Activated B cell treated with CpG ODN at 0.5 μM for 24 hours (primary cell): ENCODE results near the gene CFAP73. TPM values are rescaled to one million over a fixed set of nuclear protein-coding genes. Genes with fewer than 3 reads are reported as not detected.

Source experiments
- ATAC-seq: fragments of 200-7000 bp; cut with Tn5 transposase; one replicate; pipeline ENCODE4 v1.10.0; 2021; ENCODE audit warnings: low read depth, mild to moderate bottlenecking, moderate library complexity
- CTCF ChIA-PET: fragments of 350-600 bp; sonication (Branson Sonifier 250); formaldehyde crosslinking; loops from one replicate; lab custom pipeline; 2021; ENCODE audit warnings: antibody characterized with exemption; lab: Charles Lee
- POLR2A ChIA-PET: fragments of 350-600 bp; sonication (Branson Sonifier 250); formaldehyde crosslinking; loops from one replicate; lab custom pipeline; 2021; ENCODE audit warnings: antibody characterized with exemption; lab: Charles Lee
- DNase-seq: peaks from one replicate; pipeline ENCODE4 v3.0.0; 2022
- H3K27ac Mint-ChIP-seq: one replicate; pipeline ENCODE4 v1.8.0; 2020; ENCODE audit warnings: mixed read lengths
- H3K27me3 Mint-ChIP-seq: one replicate; pipeline ENCODE4 v1.8.0; 2021; ENCODE audit warnings: mixed read lengths
- H3K36me3 Mint-ChIP-seq: one replicate; pipeline ENCODE4 v1.8.0; 2021; ENCODE audit warnings: low read depth, mixed read lengths
- H3K4me1 Mint-ChIP-seq: one replicate; pipeline ENCODE4 v1.8.0; 2021; ENCODE audit warnings: mixed read lengths
- H3K4me3 Mint-ChIP-seq: one replicate; pipeline ENCODE4 v1.8.0; 2020; ENCODE audit warnings: mild to moderate bottlenecking, mixed read lengths
- H3K9me3 Mint-ChIP-seq: one replicate; pipeline ENCODE4 v1.8.0; 2020; ENCODE audit warnings: mixed read lengths
- CTCF ChIP-seq: fragments of 200-600 bp; IDR thresholded peaks from one replicate; pipeline ENCODE4 v1.8.0; 2022; ENCODE audit warnings: antibody characterized with exemption, mild to moderate bottlenecking
- intact Hi-C: fragments of 100-400 bp; cut with micrococcal nuclease; formaldehyde crosslinking; loops from one replicate; pipeline ENCODE4 v1.15.1; 2024
- total RNA-seq: library from RNA; stranded (reverse); gene quantifications from 2 replicates; pipeline ENCODE4 v1.2.3, GENCODE V29; 2022

The CFAP73 gene
- total RNA-seq, 1 donor from 2014 or later, result 1.1 TPM

GRCh38 chr12:113180333-113180732, 30.8 kb downstream of the CFAP73 start:
- intact Hi-C loops, result no loop called here
- no peak for TF ChIP-seq CTCF
- no peak overlapping the region for H3K4me3 Mint-ChIP-seq
- ChIA-PET CTCF (no interaction called here), POLR2A (interaction anchor here (0.6 kb wide), 1 partner anchor 111 kb away, joined by 3 read pairs; no protein-coding TSS in a partner anchor)
- H3K9me3 Mint-ChIP-seq, result no peaks in the 10 kb centered on the region
- H3K36me3 Mint-ChIP-seq, result peaks cover 68% of the 10 kb centered on the region
- DNase-seq (no peak), ATAC-seq (no peak)
- no peaks in the 10 kb centered on the region for H3K27me3 Mint-ChIP-seq
- H3K4me1 Mint-ChIP-seq, result peaks cover 21% of the 10 kb centered on the region
- no peak overlapping the region for H3K27ac Mint-ChIP-seq

GRCh38 chr12:113181975-113182374, 32.5 kb downstream of the CFAP73 start:
- POLR2A ChIA-PET, result no interaction called here
- no peak for DNase-seq
- intact Hi-C loops, result no loop called here
- Mint-ChIP-seq H3K36me3 (peaks cover 59% of the 10 kb centered on the region), H3K27me3 (no peaks in the 10 kb centered on the region), H3K27ac (no peak overlapping the region), H3K4me3 (no peak overlapping the region), H3K9me3 (no peaks in the 10 kb centered on the region), H3K4me1 (peaks cover 31% of the 10 kb centered on the region)
- TF ChIP-seq CTCF, result no peak
- CTCF ChIA-PET, result interaction anchor here (0.6 kb wide), 1 partner anchor 133 kb away, joined by 3 read pairs; no protein-coding TSS in a partner anchor
- ATAC-seq, result no peak

- H3K27me3 Mint-ChIP-seq, result no peaks in the 10 kb centered on the region
- CTCF ChIA-PET, result interaction anchor here (1.0 kb wide), 1 partner anchor 9 kb away, joined by 6 read pairs; no protein-coding TSS in a partner anchor
- peaks cover 39% of the 10 kb centered on the region for H3K4me1 Mint-ChIP-seq
- peak overlapping the region; percentile 38 for H3K4me3 Mint-ChIP-seq
- H3K36me3 Mint-ChIP-seq, result peaks cover 47% of the 10 kb centered on the region
- TF ChIP-seq CTCF, result no peak
- intact Hi-C loops, result no loop called here
- POLR2A ChIA-PET, result interaction anchor here (1.3 to 2.8 kb wide), 2 partner anchors 9 to 20 kb away, joined by 3 to 15 read pairs; no protein-coding TSS in a partner anchor
- no peak overlapping the region for H3K27ac Mint-ChIP-seq
- ATAC-seq (no peak), DNase-seq (no peak)
- no peaks in the 10 kb centered on the region for H3K9me3 Mint-ChIP-seq
These were observed 33.6 kb downstream of the CFAP73 start for GRCh38 chr12:113183030-113183589.

GRCh38 chr12:113184098-113184899, 34.8 kb downstream of the CFAP73 start:
- Mint-ChIP-seq H3K27ac (peak overlapping the region; percentile 94), H3K27me3 (no peaks in the 10 kb centered on the region), H3K4me3 (peak overlapping the region; percentile 93), H3K9me3 (no peaks in the 10 kb centered on the region), H3K36me3 (peaks cover 40% of the 10 kb centered on the region), H3K4me1 (peaks cover 39% of the 10 kb centered on the region)
- ChIA-PET CTCF (interaction anchor here (1.0 kb wide), 1 partner anchor 10 kb away, joined by 6 read pairs; no protein-coding TSS in a partner anchor), POLR2A (interaction anchor here (0.6 to 3.9 kb wide), 13 partner anchors 10 to 224 kb away, joined by 3 to 92 read pairs (median 10); partner anchors contain the start of genes OAS2 and TPCN1)
- ATAC-seq (peak; percentile 63), DNase-seq (no peak)
- TF ChIP-seq CTCF, result no peak
- intact Hi-C loops, result loop anchor here (1.0 kb wide), 1 partner anchor 174 kb away; the partner anchor contains the start of gene PLBD2

- CTCF ChIA-PET, result interaction anchor here (1.6 to 1.7 kb wide), 3 partner anchors 10 to 49 kb away, joined by 4 to 8 read pairs (median 7); no protein-coding TSS in a partner anchor
- peak overlapping the region; percentile 93 for H3K4me3 Mint-ChIP-seq
- peak; percentile 83 for ATAC-seq
- intact Hi-C loops, result loop anchor here (1.0 kb wide), 7 partner anchors 23 to 173 kb away; partner anchors contain the start of genes PLBD2, SLC8B1 and TPCN1
- DNase-seq, result peak; percentile 82
- no peaks in the 10 kb centered on the region for H3K9me3 Mint-ChIP-seq
- no peaks in the 10 kb centered on the region for H3K27me3 Mint-ChIP-seq
- POLR2A ChIA-PET, result interaction anchor here (0.6 to 3.9 kb wide), 17 partner anchors 11 to 206 kb away, joined by 3 to 92 read pairs (median 4); partner anchors contain the start of genes OAS2 and TPCN1
- H3K4me1 Mint-ChIP-seq, result peaks cover 39% of the 10 kb centered on the region
- H3K36me3 Mint-ChIP-seq, result peaks cover 37% of the 10 kb centered on the region
- no peak for TF ChIP-seq CTCF
- H3K27ac Mint-ChIP-seq, result peak overlapping the region; percentile 94
These were observed 35.3 kb downstream of the CFAP73 start for GRCh38 chr12:113184900-113185179.
